OCI-LY1 (cell line): ENCODE results near the gene CARS2.
"Not testable (repeated sequence)": the region's sequence is repeated elsewhere in the genome, so short reads cannot be mapped to it uniquely, and the experiment has no call there.

Experiments
- CTCF ChIP-seq: fragments of 200-600 bp; sonication (generic), shearing (Covaris generic); IDR thresholded peaks from 2 replicates; pipeline ENCODE4 v1.5.1; 2017; ENCODE audit warnings: mild to moderate bottlenecking, antibody characterized with exemption, low read length, moderate library complexity, mixed read lengths
- EZH2 ChIP-seq: fragments of 200-600 bp; sonication (generic), shearing (Covaris generic); IDR thresholded peaks from 2 replicates; pipeline ENCODE4 v1.8.0; 2017; ENCODE audit warnings: borderline replicate concordance, mixed run types, mild to moderate bottlenecking, antibody characterized with exemption, low read length, moderate library complexity, mixed read lengths

GRCh38 chr13:110632255-110632654, 73.7 kb downstream of the CARS2 start:
- TF ChIP-seq EZH2, CTCF: not testable (repeated sequence)
